Measurements from ENCODE around the gene GPATCH3.

GPATCH3 gene

GRCh38 chr1:26861889-26862378, 38.3 kb downstream of the GPATCH3 start:
- no peak overlapping the region for H3K27ac ChIP-seq
- peaks cover 24% of the 10 kb centered on the region for H3K27me3 ChIP-seq
- H3K36me3 ChIP-seq = peaks cover 25% of the 10 kb centered on the region
- TF ChIP-seq CTCF (IDR thresholded peaks at IDR 0.05) = no peak
- H3K9me3 ChIP-seq = no peaks in the 10 kb centered on the region
- peaks cover 18 to 23% of the 10 kb centered on the region in 2 experiments for H3K4me1 ChIP-seq (ENCODE audit: control insufficient read depth in 1 of 2, insufficient read depth in 1 of 2, low read depth in 1 of 2, low read length in 1 of 2)
- no peak overlapping the region for H3K4me3 ChIP-seq (ENCODE audit: low read depth in 1 of 2, low read length in 1 of 2)

GRCh38 chr1:26861286-26861701, 39.0 kb downstream of the GPATCH3 start:
- no peaks in the 10 kb centered on the region for H3K9me3 ChIP-seq
- peaks cover 31% of the 10 kb centered on the region for H3K36me3 ChIP-seq
- H3K4me3 ChIP-seq (ENCODE audit: low read depth in 1 of 2, low read length in 1 of 2) = no peak overlapping the region
- TF ChIP-seq CTCF (IDR thresholded peaks at IDR 0.05) = no peak
- H3K27ac ChIP-seq = no peak overlapping the region
- H3K27me3 ChIP-seq = peaks cover 24% of the 10 kb centered on the region
- H3K4me1 ChIP-seq (ENCODE audit: control insufficient read depth in 1 of 2, insufficient read depth in 1 of 2, low read depth in 1 of 2, low read length in 1 of 2) = peaks cover 18 to 23% of the 10 kb centered on the region in 2 experiments

GRCh38 chr1:26858891-26859640, 41.2 kb downstream of the GPATCH3 start:
- H3K27ac ChIP-seq = peak overlapping the region; percentile 44
- H3K4me3 ChIP-seq (ENCODE audit: low read depth in 1 of 2, low read length in 1 of 2) = no peak overlapping the region
- TF ChIP-seq CTCF (IDR thresholded peaks at IDR 0.05) = no peak
- no peaks in the 10 kb centered on the region for H3K9me3 ChIP-seq
- H3K4me1 ChIP-seq (ENCODE audit: control insufficient read depth in 1 of 2, insufficient read depth in 1 of 2, low read depth in 1 of 2, low read length in 1 of 2) = peaks cover 2 to 4% of the 10 kb centered on the region in 2 experiments
- H3K36me3 ChIP-seq = peaks cover 53% of the 10 kb centered on the region
- peaks cover 14% of the 10 kb centered on the region for H3K27me3 ChIP-seq

DNA sequence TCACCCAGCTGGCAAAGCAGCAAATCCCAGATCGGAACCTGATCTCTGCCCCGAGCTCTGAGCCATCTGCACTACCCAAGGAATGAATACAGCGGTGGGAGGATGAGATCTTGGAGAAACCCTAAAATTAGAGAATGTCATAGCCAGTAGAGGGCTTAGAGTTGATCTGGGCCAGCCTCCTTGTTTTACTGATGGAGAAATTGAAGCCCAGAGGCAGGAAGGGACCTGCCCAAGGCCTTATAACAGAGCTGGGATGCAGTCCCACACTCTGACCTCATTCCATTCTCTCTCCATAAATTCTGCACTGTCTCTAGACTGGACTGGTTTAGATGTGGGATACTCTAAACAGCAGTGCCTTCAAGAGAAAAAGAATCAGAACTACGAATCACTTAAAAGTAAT, 42.1 kb downstream of the GPATCH3 start:
- H3K27me3 ChIP-seq = peaks cover 5% of the 10 kb centered on the region
- H3K4me3 ChIP-seq (ENCODE audit: low read depth in 1 of 2, low read length in 1 of 2) = no peak overlapping the region
- H3K9me3 ChIP-seq = peaks cover 4% of the 10 kb centered on the region
- H3K36me3 ChIP-seq = peaks cover 62% of the 10 kb centered on the region
- peak overlapping the region; percentile 44 for H3K27ac ChIP-seq
- no peak for TF ChIP-seq CTCF (IDR thresholded peaks at IDR 0.05)
- no peaks in the 10 kb centered on the region for H3K4me1 ChIP-seq (ENCODE audit: control insufficient read depth in 1 of 2, insufficient read depth in 1 of 2, low read depth in 1 of 2, low read length in 1 of 2)

- H3K4me1 ChIP-seq (ENCODE audit: control insufficient read depth in 1 of 2, insufficient read depth in 1 of 2, low read depth in 1 of 2, low read length in 1 of 2) = no peaks in the 10 kb centered on the region
- H3K27me3 ChIP-seq = no peaks in the 10 kb centered on the region
- peak overlapping the region; percentile 44 for H3K27ac ChIP-seq
- H3K9me3 ChIP-seq = peaks cover 10% of the 10 kb centered on the region
- H3K4me3 ChIP-seq (ENCODE audit: low read depth in 1 of 2, low read length in 1 of 2) = no peak overlapping the region
- H3K36me3 ChIP-seq = peaks cover 68% of the 10 kb centered on the region
- TF ChIP-seq CTCF (IDR thresholded peaks at IDR 0.05) = no peak
Measured at GRCh38 chr1:26857473-26858060, 42.7 kb downstream of the GPATCH3 start.

Data from neutrophil (primary cell).